GM18858 (cell line): Measurements from ENCODE around the gene DDX49.
A peak's percentile ranks its signal among the peaks of the same experiment; 100 is the strongest.

Source experiments
- ATAC-seq: cut with Tn5 transposase; IDR thresholded peaks from one replicate; pipeline ENCODE4 v1.9.1; 2021; ENCODE audit not compliant: unreplicated experiment

Gene DDX49, protein sequence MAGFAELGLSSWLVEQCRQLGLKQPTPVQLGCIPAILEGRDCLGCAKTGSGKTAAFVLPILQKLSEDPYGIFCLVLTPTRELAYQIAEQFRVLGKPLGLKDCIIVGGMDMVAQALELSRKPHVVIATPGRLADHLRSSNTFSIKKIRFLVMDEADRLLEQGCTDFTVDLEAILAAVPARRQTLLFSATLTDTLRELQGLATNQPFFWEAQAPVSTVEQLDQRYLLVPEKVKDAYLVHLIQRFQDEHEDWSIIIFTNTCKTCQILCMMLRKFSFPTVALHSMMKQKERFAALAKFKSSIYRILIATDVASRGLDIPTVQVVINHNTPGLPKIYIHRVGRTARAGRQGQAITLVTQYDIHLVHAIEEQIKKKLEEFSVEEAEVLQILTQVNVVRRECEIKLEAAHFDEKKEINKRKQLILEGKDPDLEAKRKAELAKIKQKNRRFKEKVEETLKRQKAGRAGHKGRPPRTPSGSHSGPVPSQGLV

DNA sequence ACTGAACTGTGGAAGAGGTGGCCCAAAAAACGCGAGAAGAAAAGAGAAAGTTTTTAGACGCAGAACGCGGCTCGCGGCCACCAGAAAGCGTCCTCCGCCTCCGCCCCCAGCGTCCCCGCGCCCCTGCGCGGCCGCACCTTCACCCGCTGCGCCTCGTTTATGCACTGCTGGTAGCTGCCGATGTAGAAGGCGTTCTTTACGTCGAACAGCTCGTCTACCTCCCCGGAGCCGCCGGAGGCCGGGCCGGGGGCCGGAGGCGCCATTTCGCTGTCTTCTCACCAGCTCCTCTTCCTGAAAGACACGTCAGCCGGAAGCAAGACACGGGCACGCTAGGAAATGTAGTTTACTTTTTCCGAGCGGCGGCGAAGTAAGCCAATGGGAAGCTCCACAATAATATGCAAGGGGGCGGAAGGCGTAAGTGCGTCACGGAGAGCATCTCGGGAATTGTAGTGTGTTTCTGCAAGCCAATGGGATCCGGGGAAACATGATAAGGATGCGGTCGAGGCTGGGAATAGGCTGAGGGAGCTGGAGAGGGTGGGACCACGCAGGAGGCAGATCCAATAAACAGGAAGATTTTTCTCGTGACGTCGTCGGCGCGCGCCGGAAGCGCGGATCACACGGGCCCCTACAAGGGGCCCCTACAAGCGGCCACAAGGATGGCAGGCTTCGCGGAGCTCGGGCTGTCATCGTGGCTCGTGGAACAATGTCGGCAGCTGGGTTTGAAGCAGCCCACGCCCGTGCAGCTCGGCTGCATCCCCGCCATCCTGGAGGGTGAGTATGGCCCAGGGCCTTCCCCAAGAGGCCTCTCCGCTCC is at the start of gene DDX49, which contains the start of gene COPE:
TSS of gene DDX49 (plus strand) at position 630 of the 814 bp plus-strand sequence. CDS start at position 657, 27 bp downstream.
TSS of gene COPE (minus strand) at position 302 of the 814 bp plus-strand sequence. CDS start at position 263, 39 bp downstream.
- peak; percentile 79 for ATAC-seq

DNA sequence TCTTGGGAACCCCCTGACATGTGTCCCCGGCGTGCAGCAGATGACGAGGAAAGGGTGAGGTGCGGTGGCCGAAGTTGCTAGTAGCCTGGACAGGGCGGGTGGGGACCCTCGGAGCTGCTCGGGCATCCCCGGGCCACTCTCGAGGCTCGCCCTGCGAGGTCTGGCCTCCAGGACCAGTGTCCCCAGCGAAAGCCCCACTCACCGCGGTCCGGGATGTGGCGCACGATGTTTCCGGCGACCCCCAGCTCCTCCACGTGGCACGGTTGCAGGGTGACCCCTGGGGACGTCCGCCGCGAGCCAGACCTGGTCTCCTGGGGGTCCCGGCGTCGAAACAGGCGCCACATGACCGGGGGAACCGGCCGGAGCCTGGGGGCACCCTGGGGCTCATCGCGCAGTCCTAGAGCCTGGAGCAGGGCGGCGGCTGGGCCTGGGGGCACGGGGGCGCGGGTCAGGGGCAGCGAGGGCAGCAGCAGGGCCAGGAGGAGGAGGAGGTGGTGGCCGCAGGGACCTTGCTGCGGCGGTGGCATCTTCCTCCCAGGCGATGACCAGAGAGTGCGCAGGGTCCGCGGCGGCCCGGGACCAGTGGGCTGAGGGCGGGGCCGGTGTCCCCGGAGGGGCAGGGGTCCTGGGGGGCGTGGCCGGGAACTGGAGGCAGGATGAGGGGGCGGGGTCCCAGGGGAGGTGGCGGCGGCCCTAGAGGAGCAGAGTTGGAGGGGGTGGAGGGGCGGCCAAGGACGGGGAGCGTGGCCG is 49.6 kb upstream of the DDX49 start:
- no peak for ATAC-seq

DNA sequence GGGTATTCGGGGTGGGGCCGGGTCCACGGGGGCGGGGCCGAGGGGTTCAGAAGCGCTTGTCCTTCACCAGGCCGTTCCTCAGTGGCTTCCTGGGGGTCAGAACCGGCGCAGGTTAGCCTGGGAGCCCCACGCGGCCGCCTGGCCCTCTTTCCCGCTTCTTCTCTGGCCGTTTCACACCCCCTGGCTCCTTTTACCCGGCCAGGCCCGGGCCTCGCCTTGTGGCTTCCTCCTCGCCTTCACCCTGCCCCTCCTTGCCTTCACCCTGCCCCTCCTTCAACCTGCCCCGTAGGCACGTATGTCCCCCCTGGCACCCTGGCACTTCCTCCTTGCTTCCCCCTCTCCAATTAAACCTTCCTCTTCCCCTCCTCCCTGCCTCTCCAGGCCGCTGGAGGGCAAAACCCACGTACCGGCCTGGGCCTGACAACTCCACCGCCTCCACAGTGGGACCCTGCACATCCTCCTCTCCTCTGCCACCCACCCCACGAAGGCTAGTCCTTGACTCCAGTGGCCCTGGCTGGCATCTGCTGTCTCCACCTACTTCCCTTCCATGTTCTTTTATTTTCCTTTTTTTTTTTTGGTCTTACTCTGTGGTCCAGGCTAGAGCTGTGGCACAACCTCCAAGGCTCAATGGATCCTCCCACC is 48.9 kb upstream of the DDX49 start:
- ATAC-seq, result no peak

DNA sequence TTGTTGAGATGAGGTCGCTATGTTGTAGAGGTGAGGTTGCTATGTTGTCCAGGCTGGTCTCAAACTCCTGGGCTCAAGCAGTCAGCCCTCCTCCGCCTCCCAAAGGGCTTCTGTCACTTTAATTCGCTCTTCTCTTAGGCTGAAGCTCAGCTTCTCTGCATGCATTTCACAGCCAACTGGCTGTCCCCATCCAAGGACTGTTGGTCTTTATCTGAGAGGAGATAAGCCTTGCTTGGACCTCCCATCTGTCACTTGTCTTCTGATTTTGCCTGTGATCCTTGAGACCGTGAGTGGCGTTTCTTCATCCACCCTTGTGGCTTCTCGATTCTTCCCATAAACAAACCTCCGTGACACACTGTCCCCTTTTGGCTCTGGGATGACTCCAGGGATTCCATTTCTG is 48.0 kb upstream of the DDX49 start:
- no peak for ATAC-seq

DNA sequence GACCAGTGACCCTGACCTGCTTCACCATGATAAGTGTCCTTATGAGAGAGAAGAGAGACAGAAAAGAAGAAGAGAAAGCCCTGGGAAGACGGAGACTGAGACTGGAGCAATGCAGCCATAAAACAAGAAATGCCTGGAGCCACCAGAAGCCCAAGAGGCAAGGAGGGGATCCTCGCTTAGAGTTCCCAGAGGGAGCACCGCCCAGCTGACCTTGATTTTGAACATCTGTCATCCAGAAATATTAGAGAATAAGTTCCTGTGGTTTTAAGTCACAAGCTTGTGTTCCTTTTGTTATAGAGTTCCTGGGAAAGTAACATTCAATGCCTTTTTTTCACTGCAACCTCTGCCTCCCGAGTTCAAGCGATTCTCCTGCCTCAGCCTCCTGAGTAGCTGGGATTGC is 43.8 kb upstream of the DDX49 start:
- ATAC-seq, result no peak

DNA sequence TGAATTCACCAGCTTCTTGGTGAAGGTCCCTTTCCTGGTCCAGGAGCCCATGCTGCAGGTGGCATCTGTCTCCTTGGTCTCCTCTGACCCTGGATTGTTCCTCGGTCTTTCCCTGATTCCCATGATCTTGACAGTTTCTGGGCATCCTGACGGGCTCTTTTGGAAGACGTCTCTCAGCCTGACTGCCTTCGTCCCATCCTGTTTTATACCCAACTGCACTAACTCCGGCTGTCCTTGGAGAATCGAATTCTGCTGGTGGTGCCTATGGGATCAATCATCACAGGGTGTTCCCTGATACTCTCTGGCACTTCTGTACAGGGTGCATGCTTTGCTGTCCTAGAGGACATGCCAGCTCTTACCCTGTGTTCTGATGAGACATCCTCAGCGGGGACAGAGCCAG is 42.6 kb upstream of the DDX49 start:
- no peak for ATAC-seq

DNA sequence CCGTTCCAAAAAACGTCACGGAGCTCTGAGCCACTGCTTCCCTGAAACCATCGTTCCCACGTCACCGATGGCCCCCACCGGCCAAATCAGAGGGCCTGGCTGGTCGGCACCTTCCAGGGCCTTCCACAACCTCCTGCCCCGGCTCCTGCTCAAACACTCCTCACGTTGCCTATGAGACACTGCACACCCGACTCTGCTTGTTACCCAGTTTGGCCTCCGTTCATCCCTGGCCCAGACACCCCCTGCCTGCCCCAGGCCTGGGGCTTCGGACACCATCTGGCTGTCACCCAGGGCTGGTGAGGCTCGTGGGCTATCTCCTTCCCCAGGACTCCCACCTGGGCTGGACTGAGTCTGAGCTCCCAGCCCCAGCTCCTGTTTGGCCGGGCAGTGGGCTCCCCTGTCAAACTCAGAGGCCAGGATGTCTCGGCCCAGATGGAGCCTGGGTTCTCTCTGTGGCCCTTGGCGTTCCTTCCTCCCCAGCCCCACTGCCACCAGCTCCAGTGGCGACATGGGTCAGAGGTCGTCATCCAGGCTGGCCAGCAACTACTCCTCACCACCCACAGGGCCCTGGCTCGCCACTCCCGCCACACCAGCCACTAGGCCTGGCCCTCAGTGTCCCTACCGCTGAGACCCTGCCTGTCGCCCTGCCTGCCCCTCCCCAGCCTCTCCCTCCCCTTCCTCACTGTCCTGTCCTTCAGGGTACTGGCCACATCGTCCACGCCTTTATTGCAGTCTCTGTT is 41.3 kb upstream of the DDX49 start:
- no peak for ATAC-seq

DNA sequence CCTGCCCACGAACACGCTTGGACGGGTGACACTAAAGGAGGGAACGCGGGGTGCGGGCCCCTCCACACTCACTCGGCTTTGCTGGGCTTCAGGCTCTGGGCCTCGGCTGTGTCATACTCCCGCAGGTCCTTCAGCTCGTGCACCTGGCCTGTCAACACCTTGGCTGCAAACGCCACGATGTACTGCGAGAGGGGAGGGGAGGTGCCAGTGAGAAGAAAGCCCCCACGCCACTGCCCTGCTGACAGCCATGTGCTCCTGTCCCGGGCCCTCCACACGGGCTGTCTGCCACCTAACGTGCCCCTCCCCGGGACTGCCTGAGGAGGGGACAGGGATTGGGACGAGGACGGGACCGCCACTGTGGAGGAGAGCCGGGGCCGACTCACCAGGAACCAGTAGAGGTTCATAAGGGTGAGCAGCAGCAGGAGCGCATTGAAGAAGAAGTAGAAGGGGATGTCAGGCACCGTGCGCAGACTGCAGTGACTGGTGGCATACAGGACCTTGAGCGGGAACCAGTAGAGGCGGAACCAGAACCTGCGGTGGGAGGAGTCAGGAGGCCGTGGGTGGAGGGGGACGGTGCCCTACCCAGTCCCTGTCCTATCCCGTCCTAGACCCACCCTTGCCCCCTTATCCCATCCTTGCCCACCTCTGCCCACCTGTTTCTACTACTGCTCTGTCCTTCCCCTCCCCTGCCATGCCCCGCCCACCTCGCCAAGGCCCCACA is 40.5 kb upstream of the DDX49 start:
- no peak for ATAC-seq

DNA sequence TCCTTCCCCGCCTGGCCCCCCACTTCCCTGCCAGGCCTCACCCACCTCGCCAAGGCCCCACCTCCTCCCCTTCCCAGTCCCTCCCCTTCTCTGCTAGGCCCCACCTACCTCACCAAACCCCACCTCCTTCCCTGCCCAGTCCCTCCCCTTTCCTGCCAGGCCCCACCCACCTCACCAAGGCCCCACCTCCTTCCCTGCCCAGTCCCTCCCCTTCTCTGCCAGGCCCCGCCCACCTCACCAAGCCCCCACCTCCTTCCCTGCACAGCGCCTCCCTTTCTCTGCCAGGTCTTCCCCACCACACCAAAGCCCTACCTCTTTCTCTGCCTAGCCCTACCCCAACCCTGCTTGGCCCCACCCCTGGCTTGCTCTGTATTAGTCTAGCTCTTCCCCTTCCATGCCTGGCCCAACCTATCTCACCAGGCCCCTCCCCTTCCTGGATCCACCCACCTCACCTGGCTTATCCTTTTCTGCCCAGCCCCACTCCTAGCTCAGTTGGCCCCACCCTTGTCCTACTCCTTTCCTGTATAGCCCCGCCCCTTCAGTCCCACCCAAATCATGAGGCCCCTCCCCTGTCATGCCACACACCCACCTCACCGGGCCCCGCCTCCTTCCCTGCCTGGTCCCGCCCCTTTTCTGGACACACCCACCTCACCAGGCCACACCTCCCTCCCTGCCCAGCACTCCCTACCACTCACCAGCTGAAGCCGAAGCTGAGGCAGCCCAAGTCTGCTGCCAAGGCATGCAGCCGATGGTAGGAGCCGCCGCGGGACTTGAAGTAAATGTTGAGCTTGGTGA is 39.7 kb upstream of the DDX49 start:
- ATAC-seq, result no peak

DNA sequence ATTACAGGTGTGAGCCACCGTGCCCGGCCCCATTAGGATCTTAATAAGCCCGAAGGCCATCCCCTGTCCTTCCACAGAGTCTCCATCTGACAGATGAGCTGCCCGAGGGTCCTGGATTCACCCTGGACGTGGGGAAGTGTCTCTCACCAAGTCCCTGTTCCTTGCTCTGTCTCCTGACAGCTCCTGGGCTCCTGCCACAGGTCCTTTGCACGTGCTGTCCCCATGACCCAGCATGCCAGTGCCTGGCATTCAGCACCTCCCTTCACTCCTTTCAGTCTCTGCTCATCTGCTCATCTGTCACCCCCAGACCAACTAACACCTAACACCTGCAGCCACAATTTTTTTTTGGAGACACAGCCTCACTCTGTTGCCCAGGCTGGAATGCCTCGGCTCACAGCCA is 38.0 kb upstream of the DDX49 start:
- ATAC-seq, result no peak

DNA sequence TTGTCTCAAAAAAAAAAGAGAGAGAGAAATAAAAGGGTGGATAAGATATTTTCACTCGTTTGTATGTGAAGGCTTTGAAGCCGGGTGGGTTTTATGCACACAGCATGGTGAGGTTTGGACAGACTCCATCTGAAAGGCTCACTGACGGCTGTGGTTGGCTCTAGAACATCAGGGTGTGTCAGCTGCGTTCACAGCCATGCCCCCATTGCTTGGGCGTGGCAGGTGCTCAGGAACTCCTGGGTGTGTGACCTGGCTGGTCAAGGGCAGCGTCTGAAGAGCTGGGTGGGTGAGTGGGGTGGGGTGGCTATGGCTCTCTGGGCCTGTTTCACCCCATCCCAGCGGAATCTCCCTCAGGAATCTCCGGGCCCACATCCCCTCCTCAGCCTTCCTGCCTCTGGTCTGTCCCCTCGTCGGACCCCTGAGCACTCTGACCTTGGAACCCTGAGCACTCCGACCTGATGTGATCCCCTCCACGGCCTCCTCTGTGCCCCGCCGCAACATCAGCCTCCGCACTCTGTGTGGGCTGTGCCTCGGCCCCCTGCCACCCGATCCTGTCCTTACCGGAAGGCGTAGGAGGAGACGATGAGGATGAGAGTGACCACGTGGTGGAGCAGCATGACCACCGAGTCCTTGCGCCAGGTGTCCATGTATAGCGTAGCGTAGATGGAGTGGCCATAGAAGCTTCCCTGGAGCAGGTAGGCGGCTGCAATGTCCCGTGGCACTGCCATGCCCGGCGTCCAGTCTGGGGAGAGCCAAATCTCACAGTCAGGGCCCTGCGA is 35.8 kb upstream of the DDX49 start:
- ATAC-seq, result no peak

DNA sequence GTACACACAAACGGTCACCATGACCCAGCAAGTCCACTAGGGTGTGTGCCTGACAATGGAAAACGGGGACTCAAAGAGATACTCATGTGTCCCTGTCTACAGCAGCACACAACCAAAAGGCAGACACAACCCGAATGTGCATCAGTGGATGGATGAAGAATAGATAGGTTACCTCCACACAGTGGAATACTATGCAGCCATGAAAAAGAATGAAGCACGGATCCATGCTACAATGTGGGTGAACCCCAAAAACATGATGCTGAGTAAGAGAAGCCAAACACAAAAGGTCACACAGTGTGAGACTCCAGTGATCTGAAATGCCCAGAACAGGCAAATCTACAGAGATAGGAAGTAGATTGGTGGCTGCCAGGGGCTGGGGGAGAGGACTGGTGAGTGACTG is 32.5 kb upstream of the DDX49 start:
- no peak for ATAC-seq

DNA sequence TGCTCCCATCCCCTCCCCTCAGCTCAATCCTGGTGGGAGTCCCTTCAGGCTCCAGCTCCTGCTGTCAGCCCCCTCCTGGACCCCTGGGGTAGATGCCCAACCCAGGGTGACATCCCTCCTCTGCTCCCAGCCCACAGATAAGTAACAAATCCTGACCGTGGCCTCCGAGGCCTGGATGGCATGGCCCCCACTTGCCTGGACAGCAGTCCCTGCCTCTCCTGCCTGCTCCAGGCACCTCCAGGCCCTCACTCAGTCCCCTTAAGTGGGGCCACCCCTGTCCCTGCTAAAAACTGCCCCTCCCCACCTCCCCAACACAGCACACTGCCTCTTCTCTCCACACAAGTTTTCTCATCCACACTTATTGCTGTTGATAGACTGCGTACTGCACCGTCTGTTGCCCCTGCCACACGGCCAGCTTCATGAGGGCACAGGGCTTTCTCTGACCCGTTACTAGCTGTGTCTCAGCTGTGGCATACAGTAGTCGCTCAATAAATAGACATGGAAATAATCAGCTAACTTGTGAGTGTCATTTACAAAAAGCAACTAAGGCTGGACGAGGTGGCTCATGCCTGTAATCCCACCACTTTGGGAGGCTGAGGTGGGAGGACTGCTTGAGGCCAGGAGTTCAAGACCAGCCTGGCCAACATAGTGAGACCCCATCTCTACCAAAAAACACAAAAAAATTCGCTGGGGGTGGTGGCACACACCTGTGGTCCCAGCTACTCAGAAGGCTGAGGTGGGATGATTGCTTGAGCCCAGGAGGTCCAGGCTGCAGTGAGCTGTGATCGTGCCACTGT is 29.4 kb upstream of the DDX49 start:
- no peak for ATAC-seq

DNA sequence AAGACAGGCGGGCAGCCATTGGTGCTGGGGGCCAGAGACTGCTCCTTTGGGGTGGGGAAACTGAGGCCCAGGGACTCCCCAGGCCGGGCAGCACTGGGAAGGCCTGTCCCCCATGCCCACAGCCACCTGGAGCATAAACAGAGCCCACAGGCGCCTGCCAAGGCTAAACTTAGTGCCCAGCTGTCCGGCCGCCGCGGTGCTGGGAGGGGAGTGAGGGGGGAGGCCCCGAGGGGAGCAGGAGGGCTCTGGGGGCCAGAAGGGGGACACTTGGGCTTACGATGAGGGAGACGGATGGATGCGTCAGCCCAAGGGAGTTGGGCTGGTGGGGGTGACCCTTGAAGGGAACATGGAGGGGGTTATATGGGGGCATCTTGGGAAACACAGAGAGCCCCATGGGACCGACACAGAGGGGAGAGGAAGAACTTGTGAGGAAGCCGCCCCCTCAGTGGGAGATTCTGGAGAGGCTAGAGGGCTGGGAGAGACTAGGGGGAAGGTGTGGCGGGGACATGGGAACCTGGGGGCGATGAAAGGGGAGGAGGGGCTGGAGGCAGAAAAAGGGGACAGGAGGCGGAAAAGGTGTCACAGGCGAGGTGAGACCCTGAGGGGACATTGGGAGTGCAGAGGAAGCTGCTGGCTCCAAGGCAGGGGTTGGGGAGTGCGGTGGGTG is 25.8 kb upstream of the DDX49 start:
- ATAC-seq, result no peak

DNA sequence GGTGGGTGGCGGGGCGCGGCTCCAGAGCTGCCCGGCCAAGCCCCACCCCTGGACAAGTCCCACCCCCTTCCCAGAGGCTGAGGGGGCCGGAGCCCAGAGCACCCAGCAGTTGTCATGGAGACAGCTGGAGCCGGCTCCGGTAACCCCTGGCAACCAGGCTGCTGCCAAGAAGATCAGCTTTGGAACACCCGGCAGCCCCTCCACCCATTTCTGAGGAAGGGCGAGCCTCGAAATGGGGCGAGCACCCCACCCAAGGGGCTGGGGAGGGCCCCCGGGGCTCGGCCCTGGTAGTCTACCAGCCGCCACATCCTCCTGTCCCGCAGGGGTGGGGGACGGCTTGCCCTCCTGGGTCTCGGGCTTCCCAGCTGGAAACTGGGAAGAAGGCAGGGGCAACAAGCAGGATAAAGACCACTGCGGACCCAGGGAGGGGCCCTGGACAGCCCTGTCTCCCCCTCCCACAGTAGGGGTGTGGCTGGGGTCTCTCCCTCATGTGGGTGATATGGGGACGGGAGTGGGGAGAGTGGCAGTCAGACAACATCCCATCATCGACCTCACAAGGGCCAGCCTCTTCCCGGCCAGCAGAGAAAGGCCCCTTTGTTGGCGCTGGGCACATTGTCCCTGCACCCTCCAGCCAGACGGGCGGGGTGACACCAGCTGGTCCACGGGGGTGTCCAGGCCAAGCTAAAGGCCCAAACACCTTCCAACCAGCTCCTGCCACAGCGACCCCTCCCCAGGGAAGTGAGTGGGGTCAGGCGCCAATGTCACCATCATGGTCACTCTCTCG is 25.1 kb upstream of the DDX49 start:
- ATAC-seq, result no peak
